Keratinocyte (primary cell): ENCODE measurements around the gene EIF2S3.

Source experiments
- EZH2 ChIP-seq: IDR thresholded peaks from one replicate; pipeline ENCODE4 v1.6.1; 2012; ENCODE audit warnings: inconsistent platforms, mild to moderate bottlenecking, low read length, moderate library complexity
- TF ChIP-seq, protein P1 (sequence below), 3 experiments: IDR thresholded peaks in 1 of 3; conservative IDR thresholded peaks in 1 of 3; optimal IDR thresholded peaks in 1 of 3; 2 replicates in 2 of 3; 3 replicates in 1 of 3; pipeline versions ENCODE3 to v1.5.1; 2011; ENCODE audit warnings: low read length in 3 of 3, mild to moderate bottlenecking in 3 of 3, moderate library complexity in 2 of 3, control low read depth in 1 of 3, inconsistent platforms in 1 of 3; ENCODE audit not compliant: insufficient read depth in 2 of 3; ENCODE audit errors: extremely low read depth in 1 of 3

DNA sequence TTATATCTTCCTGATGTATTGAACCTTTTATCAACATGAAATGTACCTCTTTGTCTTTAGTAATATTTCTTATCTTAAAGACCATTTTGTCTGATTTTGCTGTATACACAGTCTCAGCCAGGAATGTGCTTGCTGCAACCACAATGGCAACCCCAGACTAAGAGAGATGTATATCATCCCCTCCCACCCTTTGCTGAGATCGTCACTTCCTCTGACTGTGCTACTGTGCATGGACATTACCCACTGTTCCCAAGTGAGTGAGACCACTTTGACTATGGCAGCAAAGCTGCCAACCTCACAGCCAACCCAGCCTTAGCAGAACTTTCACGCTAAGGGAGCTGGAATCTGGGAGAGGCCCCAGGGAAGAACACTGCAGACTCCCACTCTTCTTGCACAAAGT is 46.0 kb downstream of the EIF2S3 start:
- TF ChIP-seq, protein P1, sequence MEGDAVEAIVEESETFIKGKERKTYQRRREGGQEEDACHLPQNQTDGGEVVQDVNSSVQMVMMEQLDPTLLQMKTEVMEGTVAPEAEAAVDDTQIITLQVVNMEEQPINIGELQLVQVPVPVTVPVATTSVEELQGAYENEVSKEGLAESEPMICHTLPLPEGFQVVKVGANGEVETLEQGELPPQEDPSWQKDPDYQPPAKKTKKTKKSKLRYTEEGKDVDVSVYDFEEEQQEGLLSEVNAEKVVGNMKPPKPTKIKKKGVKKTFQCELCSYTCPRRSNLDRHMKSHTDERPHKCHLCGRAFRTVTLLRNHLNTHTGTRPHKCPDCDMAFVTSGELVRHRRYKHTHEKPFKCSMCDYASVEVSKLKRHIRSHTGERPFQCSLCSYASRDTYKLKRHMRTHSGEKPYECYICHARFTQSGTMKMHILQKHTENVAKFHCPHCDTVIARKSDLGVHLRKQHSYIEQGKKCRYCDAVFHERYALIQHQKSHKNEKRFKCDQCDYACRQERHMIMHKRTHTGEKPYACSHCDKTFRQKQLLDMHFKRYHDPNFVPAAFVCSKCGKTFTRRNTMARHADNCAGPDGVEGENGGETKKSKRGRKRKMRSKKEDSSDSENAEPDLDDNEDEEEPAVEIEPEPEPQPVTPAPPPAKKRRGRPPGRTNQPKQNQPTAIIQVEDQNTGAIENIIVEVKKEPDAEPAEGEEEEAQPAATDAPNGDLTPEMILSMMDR (optimal IDR thresholded peaks at IDR 0.05 in 1 of 3, IDR thresholded peaks at IDR 0.05 in 1 of 3, conservative IDR thresholded peaks at IDR 0.05 in 1 of 3; ENCODE audit: extremely low read depth in 1 of 3, insufficient read depth in 2 of 3, low read length in 3 of 3): no peak
- TF ChIP-seq EZH2: no peak
